Endometrium (tissue), 2 donors: ENCODE results near the gene PRXL2C.
"Not testable (repeated sequence)": the region's sequence is repeated elsewhere in the genome, so short reads cannot be mapped to it uniquely, and the experiment has no call there.

Experiments
- FAIRE-seq: peaks from 2 replicates; lab custom pipeline; 2012; peaks lifted over from hg19 to GRCh38; lab: Jason Lieb, UNC
- donor health status: control.
- donor health status: control.

PRXL2C gene, protein sequence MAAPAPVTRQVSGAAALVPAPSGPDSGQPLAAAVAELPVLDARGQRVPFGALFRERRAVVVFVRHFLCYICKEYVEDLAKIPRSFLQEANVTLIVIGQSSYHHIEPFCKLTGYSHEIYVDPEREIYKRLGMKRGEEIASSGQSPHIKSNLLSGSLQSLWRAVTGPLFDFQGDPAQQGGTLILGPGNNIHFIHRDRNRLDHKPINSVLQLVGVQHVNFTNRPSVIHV

GRCh38 chr9:96655198-96655851, at the start of gene PRXL2C:
Gene PRXL2C (minus strand): TSS chr9:96655317. CDS start chr9:96655281, 36 bp downstream.
- no peak for FAIRE-seq

- not testable (repeated sequence) for FAIRE-seq
These were observed 45.7 kb upstream of the PRXL2C start for GRCh38 chr9:96700721-96701375.

DNA sequence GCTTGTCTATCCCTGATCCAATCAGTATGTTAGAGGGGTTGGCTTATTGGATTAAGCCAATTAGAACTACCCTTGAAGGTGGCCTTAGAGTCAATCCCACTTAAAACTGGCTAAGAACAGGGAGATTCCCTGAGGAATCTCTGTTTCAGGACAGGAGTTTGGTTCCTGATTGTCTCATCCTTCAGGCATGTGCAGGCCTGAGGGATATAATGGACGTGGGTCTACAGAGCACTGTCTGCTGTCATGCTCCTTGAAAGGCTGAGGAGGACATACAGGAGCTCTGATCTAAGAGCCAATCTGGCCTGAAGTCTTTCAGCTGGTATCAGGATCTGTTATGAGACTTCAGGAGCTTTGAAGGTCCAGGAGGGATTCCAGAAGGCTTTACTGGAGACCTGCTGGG, 36.2 kb upstream of the PRXL2C start:
- FAIRE-seq = no peak

GRCh38 chr9:96688745-96689464, 33.8 kb upstream of the PRXL2C start:
- FAIRE-seq = no peak

GRCh38 chr9:96688187-96688586, 33.1 kb upstream of the PRXL2C start:
- FAIRE-seq = no peak

- no peak for FAIRE-seq
These were observed 31.7 kb upstream of the PRXL2C start for GRCh38 chr9:96686638-96687335.

DNA sequence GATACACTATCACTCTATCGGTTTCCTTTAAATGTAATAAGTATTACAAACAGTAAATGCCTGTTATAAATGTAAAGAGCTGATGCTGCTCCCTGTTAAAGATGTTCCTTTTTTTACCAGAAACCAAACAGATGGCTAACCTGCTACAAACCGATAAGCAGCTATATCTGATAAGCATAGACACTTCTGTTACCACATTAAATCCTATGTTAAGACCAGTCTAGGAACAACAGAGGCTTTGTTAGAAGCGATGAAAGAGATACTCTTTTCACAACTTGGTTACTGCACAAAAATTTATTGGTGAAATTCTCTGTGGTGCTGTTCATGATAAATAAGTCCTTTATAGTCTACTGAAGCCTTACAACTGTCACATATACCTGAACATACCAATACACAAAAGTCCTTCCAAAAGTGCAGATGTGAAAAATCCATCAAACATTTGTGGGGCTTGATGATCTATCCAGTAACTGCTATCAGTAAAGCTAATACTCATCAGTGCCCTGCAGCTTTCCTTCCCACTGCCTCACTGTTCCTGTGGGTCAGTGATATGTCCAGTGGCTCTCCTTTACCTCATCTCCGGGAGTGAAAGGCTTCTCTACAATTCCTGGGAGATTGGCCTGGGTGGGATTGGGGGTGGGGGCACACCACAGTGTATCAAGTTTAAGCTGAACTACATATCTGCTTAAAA, 25.8 kb upstream of the PRXL2C start:
- FAIRE-seq = no peak

GRCh38 chr9:96674906-96675538, 19.9 kb upstream of the PRXL2C start:
- no peak for FAIRE-seq

GRCh38 chr9:96673786-96674185, 18.7 kb upstream of the PRXL2C start:
- not testable (repeated sequence) for FAIRE-seq

DNA sequence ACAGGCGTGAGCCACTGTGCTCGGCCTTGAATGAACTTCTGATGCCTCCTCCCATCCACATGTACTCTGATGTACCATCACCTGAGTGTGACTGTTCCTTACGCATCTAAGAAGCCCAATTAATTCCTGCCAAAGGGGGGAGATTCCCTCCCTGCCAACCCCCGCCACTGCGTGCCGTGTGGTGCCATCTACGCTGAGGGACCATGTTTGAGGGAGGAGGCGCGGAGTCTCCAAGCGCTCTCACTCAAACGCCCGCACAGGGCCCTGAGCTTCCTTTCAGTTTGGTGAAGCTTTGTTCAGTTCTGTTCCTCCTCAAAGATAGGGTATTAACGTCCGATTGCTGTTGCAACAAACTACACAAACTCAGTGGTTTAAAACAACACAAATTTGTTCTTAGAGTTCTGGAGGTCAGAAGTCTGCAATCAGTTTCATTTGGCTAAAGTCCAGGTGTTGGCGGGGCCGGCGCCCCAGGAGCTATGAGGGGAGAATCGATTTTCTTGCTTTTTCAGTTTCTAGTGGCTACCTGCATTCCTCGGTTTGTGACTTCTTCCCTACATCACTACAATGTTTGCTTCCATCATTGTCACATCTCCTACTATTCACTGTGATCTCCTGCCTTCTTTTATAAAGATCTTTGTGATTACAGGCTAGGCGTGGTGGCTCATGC, 13.9 kb upstream of the PRXL2C start:
- no peak for FAIRE-seq

GRCh38 chr9:96667363-96667728, 12.2 kb upstream of the PRXL2C start:
- FAIRE-seq = no peak

- not testable (repeated sequence) for FAIRE-seq
These were observed 11.7 kb upstream of the PRXL2C start for GRCh38 chr9:96666653-96667362.

- FAIRE-seq = no peak
These were observed 10.7 kb upstream of the PRXL2C start for GRCh38 chr9:96665789-96666188.

DNA sequence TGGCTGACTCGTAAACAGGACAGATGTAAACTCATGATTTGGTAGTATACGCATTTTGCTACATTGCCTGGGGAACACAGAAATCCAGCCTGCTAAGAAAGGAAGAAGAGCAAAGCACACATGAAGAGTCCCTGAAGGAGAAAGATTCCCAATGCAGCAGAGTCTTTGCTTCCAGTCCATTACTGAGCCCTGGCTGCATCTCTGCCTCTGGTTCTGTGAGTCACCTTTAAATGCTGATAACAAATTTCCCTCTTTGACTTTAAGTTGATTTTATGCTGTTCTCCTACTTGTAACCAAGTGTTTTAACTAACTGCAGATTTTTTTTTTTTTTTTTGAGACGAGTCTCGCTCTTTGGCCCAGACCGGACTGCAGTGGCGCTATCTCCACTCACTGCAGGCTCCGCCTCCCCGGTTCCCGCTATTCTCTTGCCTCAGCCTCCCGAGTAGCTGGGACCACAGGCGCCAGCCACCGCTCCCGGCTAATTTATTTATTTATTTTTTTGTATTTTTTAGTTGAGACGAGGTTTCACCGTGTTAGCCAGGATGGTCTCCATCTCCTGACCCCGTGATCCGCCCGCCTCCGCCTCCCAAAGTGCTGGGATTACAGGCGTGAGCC, 8.5 kb upstream of the PRXL2C start:
- no peak for FAIRE-seq

DNA sequence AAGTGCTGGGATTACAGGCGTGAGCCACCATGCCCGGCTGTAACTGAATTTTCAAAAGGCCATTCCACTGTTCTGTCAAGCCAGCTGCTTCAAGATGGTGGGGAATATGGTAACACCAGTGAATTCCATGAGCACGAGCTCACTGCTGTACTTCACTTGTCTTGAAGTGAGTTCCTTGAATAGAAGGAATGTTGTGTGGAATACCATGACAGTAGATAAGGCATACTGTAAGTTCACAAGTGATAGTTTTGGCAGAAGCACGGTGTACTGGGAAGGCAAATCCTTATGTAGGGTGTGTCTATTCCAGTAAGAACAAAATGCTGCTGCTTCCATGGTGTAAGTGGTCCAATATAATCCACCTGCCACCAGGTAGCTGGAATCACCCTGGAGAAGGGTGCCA, 6.6 kb upstream of the PRXL2C start:
- FAIRE-seq = no peak

DNA sequence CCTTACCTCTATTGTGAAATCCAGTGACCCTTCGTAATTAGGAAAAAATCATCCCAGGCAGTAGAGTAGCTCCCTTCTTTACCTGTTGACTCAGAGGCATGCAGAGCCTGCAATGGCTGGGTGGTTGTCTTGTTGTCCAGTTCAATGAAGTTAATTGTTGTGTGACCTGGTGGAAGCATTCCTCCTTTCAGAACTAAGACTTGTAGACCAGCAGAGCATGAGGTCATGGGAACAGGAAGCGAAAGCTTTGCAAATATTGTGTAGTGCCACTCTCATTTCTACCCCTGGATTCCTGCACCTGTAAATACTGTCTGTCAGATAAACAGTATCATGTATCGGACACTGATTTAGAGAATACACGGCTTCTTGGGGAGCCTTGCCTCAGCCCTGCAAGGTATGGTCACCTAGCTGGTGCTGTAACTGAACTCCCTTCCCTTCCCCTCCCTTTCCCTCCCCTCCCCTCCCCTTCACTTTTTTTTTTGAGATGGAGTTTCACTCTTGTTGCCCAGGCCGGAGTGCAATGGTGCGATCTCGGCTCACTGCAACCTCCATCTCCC, 5.7 kb upstream of the PRXL2C start:
- no peak for FAIRE-seq

GRCh38 chr9:96654450-96655197, 493 bp downstream of the PRXL2C start:
- FAIRE-seq = no peak

DNA sequence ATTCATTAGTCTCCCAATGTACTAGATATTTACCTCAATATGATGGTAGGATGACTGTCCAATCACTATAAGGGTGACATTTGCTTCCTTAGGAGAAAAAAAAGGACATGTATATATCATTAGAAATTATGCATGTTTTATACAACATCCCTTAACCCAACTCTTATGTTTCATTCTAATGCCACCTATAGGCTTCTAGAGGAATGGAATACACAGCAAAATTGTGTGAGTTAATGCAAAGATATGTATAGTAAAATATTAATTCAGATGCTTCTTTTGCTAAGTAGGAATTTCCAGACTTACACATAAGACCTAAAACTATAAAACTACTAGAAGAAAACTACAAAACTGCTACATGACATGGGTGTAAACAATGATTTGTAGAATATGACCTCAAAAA, 3.5 kb downstream of the PRXL2C start:
- no peak for FAIRE-seq
